Activated CD4-positive, alpha-beta T cell treated with anti-CD3 and anti-CD28 coated beads for 4 hours (primary cell): Measurements from ENCODE around the gene ARHGAP10.

ENCODE experiments used
- DNase-seq, 2 donors: peaks; one replicate each; pipeline ENCODE4 v3.0.0-alpha.2; 2020

The ARHGAP10 gene

DNA sequence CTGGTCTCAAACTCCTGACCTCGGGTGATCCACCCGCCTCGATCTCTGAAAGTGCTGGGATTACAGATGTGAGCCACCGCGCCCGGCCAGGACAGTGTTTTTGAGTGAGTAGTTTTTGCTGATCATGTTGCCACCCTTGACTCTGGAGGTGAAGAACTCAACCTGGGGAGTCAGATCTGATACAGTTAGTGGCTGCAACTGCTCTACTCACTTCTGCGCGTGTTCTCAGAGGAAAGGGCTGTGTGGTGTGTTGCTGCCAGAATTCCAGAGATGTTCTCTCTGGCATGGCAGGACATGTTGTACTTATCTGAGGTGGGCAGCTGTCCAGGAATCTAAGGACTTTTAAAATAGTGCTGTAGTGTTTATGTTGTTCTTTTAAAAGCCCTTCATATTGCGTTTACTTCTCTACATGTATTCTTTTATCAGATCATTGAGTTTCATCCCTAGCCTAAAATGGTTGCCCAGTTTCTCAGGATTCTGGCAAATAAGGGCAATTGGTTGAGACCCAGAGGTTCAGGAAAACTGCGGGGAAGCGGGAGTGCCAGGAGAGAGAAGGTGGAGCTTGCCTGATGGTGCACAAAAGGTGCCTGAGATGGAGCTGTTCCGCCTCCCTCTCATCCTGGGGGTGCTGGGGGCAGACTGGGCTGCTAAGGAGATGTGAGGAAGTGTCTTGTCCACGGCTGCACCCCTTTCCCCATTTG, 97.7 kb downstream of the ARHGAP10 start:
- no peak for DNase-seq

DNA sequence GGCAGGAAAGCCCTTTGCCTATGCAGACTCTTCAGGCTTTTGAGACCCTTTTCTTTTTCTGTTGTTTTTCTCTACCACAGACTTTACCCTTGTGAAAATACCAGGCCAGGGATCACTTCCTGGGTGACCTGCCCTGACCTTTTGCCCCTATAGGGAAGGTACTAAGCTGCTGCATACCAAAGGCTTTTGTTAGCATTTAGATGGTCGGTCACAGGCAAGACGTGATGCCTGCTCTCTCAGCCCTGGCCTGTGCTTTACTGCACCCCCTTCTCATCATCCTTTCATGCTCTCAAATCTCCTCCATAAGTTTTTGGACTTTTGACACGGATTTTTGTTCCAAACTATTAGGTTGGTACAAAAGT, 98.2 kb downstream of the ARHGAP10 start:
- DNase-seq = no peak

DNA sequence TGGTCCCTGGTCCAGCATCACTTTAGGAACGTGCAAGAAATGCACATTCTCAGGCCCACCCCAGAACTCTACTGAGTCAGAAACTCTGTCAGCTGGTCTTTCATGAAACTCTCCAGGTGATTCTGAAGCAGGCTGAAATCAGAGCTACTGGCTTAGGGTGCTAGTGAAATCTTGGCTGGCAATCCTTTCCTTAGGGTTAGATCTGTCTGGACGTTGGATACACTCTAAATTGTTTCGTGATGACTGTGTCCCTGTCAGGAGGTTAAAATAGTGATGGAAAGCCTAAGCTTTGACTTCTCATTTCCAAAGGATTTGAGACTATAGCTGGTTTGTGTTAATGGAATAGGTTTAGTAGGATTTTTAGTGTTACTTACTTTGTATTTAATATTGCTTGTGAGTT, 99.1 kb downstream of the ARHGAP10 start:
- DNase-seq = no peak

DNA sequence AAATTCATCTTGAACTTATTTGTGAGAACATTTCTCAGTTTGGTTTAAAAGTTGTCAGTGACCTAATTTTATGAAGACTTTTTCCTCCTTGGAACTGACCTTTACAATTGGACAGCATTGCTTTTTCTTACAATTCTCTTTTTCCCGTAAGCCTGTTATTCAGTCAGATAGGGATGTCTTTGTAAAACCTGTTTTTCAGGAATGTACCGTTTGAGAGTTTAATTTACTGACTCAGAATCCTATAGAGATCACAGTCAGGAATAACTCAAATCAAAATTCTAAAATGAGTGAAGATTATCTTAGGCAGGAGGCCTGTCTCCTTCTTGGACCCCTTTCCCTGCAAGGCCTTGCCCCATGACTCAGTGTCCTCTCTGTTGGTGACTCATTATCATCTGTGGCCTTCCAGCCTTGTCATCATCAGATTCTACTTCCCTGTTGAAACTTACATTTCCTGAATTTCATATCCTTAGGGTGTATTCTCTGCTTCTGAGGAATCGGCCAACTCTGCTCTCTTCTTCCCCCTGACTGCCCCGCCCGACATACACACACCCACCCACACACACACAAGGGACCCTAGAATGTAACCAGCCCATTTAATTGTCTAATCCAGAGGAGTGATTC, 99.8 kb downstream of the ARHGAP10 start:
- no peak for DNase-seq

DNA sequence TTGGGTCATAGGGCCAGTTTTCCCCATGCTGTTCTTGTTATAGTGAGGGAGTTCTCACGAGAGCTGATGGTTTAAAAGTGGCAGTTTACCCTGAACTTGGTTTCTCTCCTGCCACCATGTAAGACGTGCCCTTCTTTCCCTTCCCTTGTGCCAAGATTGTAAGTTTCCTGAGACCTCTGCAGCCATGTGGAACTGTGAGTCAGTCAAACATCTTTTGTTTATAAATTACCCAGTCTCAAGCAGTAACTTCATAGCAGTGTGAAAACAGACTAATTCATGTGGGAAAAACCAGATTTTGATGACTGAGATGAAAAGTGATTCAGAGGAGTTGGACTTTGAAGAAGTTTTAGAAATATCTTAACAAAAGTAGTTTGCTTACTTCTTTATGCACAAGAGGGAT, 101.4 kb downstream of the ARHGAP10 start:
- no peak for DNase-seq

DNA sequence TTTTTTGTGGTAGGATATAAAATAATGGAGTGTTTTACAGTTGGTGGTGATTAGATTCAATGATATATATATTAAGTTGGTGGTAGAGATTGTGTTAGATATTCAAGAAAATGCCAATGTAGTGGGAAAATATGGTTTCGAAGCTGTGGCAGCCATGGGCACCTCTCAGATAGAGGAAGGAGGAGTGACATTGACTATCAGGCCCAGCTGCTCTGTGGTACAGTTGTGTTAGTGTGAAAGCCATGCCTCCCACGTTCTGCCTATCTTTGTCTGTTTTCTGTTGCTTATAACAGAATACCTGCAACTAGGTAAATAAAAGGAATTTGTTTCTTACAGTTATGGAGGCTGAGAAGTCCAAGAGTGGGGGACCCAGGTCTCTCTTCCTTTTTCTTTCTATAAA, 101.9 kb downstream of the ARHGAP10 start:
- DNase-seq = no peak

DNA sequence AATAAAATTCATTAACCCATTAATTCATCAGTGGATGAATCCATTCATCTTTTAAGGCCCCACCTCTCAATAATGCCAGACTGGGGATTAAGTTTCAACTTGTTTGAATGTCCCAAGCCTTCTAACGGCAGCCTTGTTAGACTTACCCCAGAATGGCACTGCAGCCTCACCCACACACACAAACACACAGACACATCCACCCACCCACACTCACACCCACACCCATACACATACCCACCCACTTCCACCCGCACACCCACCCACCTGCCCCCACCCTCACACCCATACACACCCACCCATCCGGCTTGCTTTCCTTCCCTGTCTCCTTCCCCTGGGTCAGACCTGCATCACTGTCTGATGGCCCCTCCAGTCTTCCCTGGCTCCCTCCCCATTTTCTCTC, 102.6 kb downstream of the ARHGAP10 start:
- DNase-seq = no peak

DNA sequence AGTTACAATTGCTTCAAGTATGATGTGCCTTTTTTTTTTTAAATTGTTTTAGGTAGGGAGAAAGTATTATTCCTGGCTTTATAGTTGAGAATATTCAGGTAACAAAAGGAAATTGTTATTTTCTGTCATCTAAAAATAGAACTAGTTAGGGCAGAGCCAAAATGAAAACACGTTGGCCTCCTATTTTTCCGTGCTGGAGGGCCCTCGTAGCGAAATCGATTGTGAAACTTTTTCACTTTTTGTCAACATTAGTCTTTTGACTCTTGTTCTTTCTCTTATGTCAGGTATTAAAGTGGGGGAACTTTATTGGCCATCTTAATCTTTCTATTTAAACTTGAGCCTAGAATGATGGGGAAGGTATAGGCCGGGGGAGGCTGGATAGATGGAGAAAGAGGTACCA, 104.9 kb downstream of the ARHGAP10 start:
- DNase-seq = no peak

DNA sequence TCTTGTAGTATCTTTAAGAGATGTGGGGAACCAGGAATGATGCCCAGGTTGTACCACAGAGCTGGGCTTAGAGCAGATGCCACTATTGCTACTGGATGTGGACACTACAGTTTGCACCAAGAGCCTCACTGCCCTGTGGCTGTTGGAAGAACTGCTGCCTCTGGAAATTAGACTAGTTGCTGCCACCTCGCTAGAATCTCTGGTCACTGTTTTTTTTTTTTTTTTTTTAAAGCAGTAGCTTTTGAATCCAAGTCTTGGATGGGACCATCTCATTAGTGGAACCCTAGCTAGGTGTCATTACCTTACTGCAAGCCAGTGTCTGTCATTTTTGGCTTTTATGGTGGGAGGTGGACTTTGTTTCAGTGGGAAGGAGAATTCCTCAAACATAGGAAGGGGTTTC, 105.5 kb downstream of the ARHGAP10 start:
- DNase-seq = no peak

DNA sequence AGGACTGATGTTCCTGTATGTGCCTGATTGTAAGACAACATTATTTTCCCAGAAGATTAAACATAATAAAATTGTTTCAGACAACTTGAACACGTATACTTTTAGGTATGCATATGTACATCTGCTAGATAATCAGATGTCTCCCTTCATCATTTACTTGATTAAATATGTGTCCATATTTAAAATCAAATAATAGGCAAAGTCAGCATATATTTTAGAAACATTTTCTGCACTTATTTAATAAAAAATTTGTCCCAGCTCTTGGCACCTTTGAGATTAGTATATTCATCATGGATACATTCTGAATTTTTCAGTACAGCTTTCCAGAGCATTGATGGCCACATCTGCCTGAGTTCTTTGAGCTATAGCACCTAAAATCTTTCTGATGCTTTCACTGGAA, 106.0 kb downstream of the ARHGAP10 start:
- DNase-seq = no peak

DNA sequence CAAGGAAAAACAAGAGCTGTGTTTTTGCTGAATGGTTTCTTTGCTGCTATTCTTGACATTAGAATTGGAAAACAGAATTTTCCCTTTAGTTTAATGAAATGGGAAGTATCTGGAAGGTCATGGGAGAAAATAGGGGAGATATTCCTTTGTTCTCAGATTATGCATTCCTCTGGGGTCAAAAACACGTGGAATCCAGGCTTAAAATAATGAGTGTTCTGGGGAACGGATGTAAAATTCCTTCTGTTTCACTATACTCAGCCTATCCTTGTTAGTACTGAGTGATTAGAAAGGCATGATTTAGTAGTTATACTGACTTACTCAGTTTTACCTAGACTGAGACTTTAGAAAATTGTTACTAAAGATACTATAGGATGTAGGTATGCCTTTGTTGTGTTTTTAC, 107.3 kb downstream of the ARHGAP10 start:
- DNase-seq = no peak

DNA sequence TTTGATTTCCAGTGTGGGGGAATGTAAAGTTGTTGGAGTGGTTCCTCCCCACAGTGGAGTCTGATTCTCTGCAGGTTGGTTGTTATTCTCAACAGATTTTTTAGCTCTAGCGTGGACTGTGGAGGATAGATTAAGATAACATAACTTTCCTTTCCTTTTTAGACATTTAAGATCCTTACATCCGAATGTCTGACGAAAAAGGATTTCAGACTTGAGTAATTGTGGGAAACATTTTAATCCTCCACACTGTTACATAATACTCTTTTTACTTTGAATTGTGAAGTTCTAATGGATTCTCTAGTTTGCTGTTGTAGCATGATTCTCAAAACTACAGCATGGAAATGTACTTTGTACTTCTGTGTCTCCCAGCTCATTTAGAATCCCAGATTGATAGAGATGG, 107.8 kb downstream of the ARHGAP10 start:
- DNase-seq = no peak

DNA sequence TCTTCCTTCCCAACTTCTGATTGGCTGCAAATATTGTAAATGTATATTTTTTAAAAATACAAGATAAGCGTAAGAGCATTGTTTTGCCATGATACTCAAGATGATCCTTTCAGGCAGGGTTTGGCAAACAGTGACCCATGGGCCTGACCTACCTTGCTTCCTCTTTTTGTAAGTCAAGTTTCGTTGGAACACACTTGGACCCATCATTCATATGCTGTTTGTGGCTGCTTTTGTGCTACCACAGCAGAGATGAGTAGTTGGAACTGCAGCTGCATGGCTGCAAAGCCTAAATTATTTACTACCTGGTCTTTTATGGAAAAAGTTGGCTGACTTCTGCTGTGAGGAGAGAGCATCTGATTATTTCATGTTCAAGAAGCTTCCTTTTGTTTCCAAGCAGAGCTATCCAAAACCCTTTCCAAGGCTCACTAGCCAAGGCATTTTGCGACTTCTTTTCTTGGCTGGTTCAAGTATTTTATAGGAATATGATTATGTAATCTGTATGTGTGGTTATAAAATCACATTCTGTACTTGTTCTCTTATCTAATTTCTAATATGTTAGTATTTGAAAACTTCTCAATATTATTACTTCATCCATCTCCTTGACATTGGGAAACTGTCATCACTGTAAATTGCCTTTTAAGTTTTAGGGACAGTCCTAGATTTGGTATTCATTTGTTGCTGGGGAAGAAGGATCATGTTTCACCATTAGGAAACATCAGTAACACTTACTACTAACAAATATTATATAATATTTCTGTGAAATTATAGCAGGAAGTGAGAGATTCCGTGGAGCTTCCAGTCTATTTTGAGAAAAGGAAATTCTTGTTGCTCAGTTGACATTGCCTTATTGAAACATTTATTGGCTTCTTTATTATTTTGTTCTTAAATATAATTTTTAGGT, 109.2 kb downstream of the ARHGAP10 start:
- DNase-seq = no peak

DNA sequence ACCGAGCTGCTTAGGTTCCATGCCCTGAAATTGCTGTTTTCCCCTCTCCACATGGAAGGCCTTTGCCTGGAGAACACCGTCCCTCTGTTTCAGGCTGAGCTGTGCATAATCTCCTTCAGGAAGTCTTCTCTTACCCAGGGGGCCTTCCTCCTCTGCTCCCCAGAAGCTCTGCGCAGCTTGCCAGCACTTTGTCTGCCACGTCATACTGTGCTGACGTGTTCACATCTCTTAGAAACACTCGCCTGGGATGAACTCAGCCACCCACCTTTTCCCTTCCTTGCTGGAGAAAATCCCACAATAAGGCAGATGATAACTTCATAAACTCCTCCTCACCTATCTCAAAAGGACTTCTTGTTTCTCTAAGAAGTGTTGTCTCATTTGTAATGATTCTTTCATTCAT, 110.7 kb downstream of the ARHGAP10 start:
- no peak for DNase-seq

DNA sequence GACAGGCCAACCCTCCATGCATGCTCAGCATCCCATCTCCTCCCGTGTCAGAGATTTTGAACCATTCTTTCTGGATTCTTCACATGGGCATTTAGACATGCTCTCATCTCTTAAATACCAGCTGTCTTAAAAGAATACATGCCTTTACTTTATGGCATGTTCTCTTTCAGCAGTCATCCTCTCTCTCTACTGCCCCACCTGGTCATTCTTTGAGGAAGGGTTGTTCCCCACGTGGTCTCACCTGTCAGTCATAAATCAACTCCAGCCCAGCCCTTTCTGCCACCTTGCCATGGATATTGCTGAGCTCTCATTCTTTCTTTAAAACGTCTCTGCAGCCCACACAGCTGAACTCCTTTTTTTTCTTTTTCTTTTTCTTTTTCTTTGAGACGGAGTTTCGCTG, 111.3 kb downstream of the ARHGAP10 start:
- DNase-seq = no peak

DNA sequence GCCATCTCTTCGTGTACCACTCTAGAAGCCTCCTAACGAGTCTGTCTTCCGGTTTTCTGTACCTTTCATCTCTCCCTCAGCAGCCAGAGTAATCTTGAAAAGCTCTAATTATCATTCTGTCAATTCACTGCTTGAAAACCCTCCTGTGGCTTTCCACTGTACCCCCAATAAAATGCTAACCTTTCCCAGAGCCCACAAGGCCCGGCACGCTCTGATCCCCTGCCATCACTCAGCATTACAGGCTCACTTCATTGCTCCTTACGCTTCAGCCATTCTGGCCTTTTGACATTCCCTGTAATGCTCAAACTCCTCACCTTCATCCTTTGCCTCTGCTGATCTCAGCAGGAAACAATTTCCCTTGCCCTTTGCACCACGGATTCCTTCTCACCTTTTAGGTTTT, 112.9 kb downstream of the ARHGAP10 start:
- DNase-seq = no peak

DNA sequence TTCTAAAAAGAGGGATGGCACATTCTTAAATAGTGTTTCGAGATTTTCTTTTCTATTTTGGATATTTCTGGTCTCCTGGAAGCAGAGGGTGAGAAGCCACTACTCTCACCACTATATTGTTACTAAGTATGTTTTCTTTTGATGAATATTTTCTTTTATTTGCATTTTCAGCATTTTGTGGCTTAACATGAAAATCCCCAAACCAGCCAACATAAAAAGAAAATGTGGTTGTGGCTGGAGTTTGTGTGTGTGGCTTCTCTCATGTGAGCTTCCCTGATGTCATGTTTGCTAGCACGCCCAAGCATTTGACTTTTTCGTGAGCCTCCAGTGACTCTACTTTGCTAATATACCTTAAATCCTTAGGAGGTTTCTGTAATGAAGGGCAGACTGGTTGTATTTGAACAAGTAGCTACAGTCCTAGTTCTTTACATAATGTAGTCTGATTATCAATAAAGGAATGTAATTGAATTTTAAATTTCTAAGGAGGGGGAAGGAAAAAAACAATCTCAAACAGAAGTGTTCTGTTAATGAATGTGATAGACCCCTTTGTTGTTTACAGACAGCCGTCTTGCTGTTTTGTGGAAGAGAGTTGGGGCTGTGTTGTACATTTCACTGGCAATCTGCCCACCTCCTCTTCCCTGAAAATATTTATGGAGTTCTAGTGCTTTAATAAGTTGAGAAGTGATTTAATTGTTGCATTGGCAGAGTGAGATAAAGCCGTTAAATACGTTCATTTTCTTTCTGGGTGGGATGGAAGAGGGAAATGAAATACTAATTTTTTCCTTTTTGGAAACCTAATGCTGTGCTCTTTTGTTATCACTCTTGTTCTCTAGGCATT, 114.6 kb downstream of the ARHGAP10 start:
- DNase-seq = no peak

DNA sequence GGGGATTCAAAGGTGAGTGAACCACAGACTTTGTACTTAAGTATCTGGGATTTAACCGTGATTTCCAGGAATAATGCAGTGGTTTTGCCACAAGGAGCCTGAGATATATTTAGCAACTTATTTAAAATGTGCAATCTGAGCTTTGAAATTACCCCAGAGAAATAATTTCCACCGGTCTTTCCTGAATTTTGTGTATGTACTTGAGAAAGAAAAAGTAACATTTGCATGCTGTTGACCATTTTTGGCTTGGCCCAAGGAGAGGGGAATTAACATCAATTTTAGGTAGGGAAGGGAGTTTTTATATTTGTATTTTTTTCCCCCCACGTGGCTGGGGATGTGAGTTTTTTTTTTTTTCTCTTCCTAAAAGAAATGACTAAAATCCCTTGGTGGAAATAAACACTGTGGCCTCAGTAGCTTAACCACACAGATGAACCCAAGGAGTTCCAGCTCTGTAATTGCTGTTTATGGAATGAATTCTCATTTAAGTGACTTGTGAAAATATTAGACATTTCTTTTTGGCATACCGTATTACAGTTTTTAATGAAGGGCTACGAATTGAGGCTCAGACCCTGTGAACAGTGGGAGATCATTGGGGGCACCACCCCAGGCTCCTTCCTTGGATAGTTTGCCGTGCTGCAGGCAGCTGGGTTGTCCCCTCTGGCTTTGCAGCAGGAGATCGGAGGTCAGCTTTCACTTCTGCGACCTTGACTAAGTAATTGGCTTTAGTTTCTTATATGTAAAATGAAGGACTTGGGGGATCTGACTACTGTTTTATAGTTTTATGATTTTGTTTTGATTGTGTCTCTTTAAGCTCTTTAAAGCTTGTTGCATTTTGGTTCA, 116.1 kb downstream of the ARHGAP10 start:
- no peak for DNase-seq

DNA sequence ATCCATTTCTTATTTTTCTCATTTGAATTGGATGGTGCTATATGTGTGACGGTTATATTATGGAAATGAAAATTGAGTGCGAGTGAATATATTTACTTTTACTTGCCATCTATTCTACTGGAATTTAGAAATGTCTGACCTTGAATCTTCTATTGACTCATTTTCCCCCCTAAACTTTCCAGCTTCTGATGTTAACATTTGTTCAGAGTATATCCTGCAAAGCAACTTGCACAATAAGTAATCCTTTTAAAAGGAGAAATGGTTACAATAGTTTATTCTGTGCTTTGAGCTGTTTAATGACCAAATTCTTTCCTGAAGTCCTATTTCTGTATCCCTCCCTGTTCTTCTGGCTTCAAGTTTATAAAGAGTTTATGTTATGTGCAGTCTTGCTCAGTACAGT, 116.7 kb downstream of the ARHGAP10 start:
- DNase-seq = no peak

DNA sequence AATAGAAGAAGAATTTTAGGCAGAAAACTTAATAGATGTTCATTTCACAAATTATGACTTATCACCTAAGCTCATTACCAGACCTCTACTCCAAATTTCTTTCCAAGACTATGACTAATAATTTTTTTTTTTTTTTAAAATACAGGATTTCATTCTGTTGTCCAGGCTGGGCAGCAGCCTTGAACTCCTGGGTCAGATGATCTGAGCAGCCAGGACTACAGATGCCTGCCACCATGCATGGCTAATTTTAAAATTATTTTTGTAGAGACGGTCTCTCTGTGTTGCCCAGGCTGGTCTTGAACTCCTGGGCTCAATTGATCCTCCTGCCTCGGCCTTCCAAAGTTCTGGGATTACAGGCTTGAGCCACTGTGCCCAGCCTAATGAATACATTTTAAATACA, 119.2 kb downstream of the ARHGAP10 start:
- DNase-seq = no peak

DNA sequence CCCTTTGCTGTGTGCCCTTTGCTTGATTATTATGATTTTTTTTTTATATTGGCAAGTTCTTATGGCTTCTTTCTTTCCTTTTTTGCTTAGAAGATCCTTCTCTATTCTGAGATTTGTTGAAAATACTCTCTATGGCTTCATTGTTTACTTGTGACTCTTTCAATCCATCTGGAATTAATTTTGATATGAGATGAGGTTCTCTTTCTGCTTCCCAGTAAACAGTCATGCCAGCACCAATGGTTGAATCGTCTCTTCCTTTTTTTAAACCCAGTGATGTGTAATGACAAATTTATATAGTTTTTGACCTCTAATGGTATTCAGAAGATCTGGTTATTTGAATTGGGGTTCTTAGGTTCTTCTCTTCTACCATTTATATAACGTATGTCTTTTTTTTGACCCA, 121.8 kb downstream of the ARHGAP10 start:
- DNase-seq = no peak

DNA sequence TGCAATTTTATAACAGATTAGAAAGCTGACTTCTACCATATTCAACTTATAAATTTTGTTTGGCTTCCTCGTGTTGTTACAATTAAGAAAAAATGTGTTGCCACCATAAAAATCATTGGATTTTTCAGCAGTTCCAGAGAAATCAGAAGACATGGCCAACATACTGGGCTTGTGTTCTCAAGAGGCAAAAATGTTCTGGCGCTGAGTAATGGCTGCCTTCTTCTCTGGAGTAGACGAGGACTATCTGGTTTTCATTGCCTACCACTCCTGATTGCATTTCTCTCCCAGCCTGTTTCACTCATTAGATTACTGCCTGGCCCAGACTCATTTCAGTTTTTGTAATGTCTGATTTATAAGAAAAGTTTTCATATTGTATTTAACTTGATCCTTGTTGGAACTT, 122.3 kb downstream of the ARHGAP10 start:
- DNase-seq = no peak
